Activated T-cell treated with anti-CD3 and anti-CD28 coated beads, Interleukin-2, amount 50 U/mL, for 24 hours (primary cell): ENCODE data around the gene IL21R.

Source experiments
- DNase-seq: peaks from one replicate; pipeline ENCODE4 v3.0.0-alpha.2; 2020
- H3K27ac Mint-ChIP-seq: 2 replicates; pipeline ENCODE4 v1.8.0; 2020; ENCODE audit warnings: mild to moderate bottlenecking, mixed read lengths
- H3K27me3 Mint-ChIP-seq: 2 replicates; pipeline ENCODE4 v1.8.0; 2020; ENCODE audit warnings: mixed read lengths
- H3K36me3 Mint-ChIP-seq: 2 replicates; pipeline ENCODE4 v1.8.0; 2020; ENCODE audit warnings: low read depth, mixed read lengths
- H3K4me1 Mint-ChIP-seq: 2 replicates; pipeline ENCODE4 v1.8.0; 2020; ENCODE audit warnings: low read depth, mixed read lengths
- H3K4me3 Mint-ChIP-seq: 2 replicates; pipeline ENCODE4 v1.8.0; 2020; ENCODE audit warnings: mild to moderate bottlenecking, moderate library complexity, mixed read lengths
- H3K9me3 Mint-ChIP-seq: 2 replicates; pipeline ENCODE4 v1.8.0; 2020; ENCODE audit warnings: mixed read lengths

IL21R gene

GRCh38 chr16:27462200-27462845 lies 60.3 kb downstream of the IL21R start:
- Mint-ChIP-seq H3K27ac (no peak overlapping the region), H3K4me3 (no peak overlapping the region), H3K9me3 (no peaks in the 10 kb centered on the region)

GRCh38 chr16:27462846-27463682 lies 61.1 kb downstream of the IL21R start:
- Mint-ChIP-seq H3K4me3 (peak overlapping the region; percentile 63), H3K4me1 (peaks cover 41% of the 10 kb centered on the region), H3K36me3 (peaks cover 84% of the 10 kb centered on the region), H3K9me3 (no peaks in the 10 kb centered on the region), H3K27me3 (no peaks in the 10 kb centered on the region), H3K27ac (peak overlapping the region; percentile 88)
- no peak for DNase-seq

More at GRCh38 chr16:27462200-27462845, 60.3 kb downstream of the IL21R start:
- DNase-seq = no peak
- Mint-ChIP-seq H3K36me3 (peaks cover 76% of the 10 kb centered on the region), H3K27me3 (no peaks in the 10 kb centered on the region), H3K4me1 (peaks cover 45% of the 10 kb centered on the region)

GRCh38 chr16:27463741-27464591 lies 62.0 kb downstream of the IL21R start:
- H3K27me3 Mint-ChIP-seq = no peaks in the 10 kb centered on the region
- H3K36me3 Mint-ChIP-seq = peaks cover 92% of the 10 kb centered on the region
- peak overlapping the region; percentile 88 for H3K27ac Mint-ChIP-seq
- H3K4me3 Mint-ChIP-seq = peak overlapping the region; percentile 63
- H3K4me1 Mint-ChIP-seq = peaks cover 41% of the 10 kb centered on the region
- DNase-seq = peak; percentile 61
- H3K9me3 Mint-ChIP-seq = no peaks in the 10 kb centered on the region

GRCh38 chr16:27464626-27465482 lies 62.9 kb downstream of the IL21R start:
- H3K27ac Mint-ChIP-seq = peak overlapping the region; percentile 88
- no peak for DNase-seq
- H3K9me3 Mint-ChIP-seq = no peaks in the 10 kb centered on the region
- H3K36me3 Mint-ChIP-seq = peaks cover 95% of the 10 kb centered on the region
- no peak overlapping the region for H3K4me3 Mint-ChIP-seq
- H3K27me3 Mint-ChIP-seq = no peaks in the 10 kb centered on the region
- H3K4me1 Mint-ChIP-seq = peaks cover 38% of the 10 kb centered on the region

GRCh38 chr16:27465483-27465879 lies 63.5 kb downstream of the IL21R start:
- DNase-seq = no peak
- peaks cover 96% of the 10 kb centered on the region for H3K36me3 Mint-ChIP-seq
- H3K27ac Mint-ChIP-seq = peak overlapping the region; percentile 34
- H3K4me3 Mint-ChIP-seq = no peak overlapping the region
- H3K27me3 Mint-ChIP-seq = no peaks in the 10 kb centered on the region
- H3K4me1 Mint-ChIP-seq = peaks cover 35% of the 10 kb centered on the region
- no peaks in the 10 kb centered on the region for H3K9me3 Mint-ChIP-seq

- H3K27me3 Mint-ChIP-seq = no peaks in the 10 kb centered on the region
- no peak for DNase-seq
- H3K4me1 Mint-ChIP-seq = peaks cover 8% of the 10 kb centered on the region
- no peaks in the 10 kb centered on the region for H3K9me3 Mint-ChIP-seq
- H3K27ac Mint-ChIP-seq = no peak overlapping the region
- no peak overlapping the region for H3K4me3 Mint-ChIP-seq
- peaks cover 96% of the 10 kb centered on the region for H3K36me3 Mint-ChIP-seq
Measured at GRCh38 chr16:27468941-27469531, 67.1 kb downstream of the IL21R start.

- Mint-ChIP-seq H3K27ac (no peak overlapping the region), H3K4me1 (no peaks in the 10 kb centered on the region), H3K36me3 (peaks cover 97% of the 10 kb centered on the region), H3K9me3 (no peaks in the 10 kb centered on the region), H3K27me3 (no peaks in the 10 kb centered on the region), H3K4me3 (no peak overlapping the region)
- no peak for DNase-seq
Measured at GRCh38 chr16:27470567-27471431, 68.8 kb downstream of the IL21R start.

GRCh38 chr16:27471661-27472060 lies 69.7 kb downstream of the IL21R start:
- no peaks in the 10 kb centered on the region for H3K9me3 Mint-ChIP-seq
- H3K4me1 Mint-ChIP-seq = no peaks in the 10 kb centered on the region
- no peak overlapping the region for H3K27ac Mint-ChIP-seq
- no peak overlapping the region for H3K4me3 Mint-ChIP-seq
- no peaks in the 10 kb centered on the region for H3K27me3 Mint-ChIP-seq
- H3K36me3 Mint-ChIP-seq = peaks cover 97% of the 10 kb centered on the region
- no peak for DNase-seq

GRCh38 chr16:27472091-27473020 lies 70.4 kb downstream of the IL21R start:
- H3K36me3 Mint-ChIP-seq = peaks cover 97% of the 10 kb centered on the region
- DNase-seq = no peak

GRCh38 chr16:27473101-27473900 lies 71.3 kb downstream of the IL21R start:
- peaks cover 97% of the 10 kb centered on the region for H3K36me3 Mint-ChIP-seq
- no peaks in the 10 kb centered on the region for H3K27me3 Mint-ChIP-seq
- H3K9me3 Mint-ChIP-seq = no peaks in the 10 kb centered on the region
- no peaks in the 10 kb centered on the region for H3K4me1 Mint-ChIP-seq
- DNase-seq = no peak
- no peak overlapping the region for H3K4me3 Mint-ChIP-seq
- H3K27ac Mint-ChIP-seq = no peak overlapping the region

More at GRCh38 chr16:27472091-27473020, 70.4 kb downstream of the IL21R start:
- no peaks in the 10 kb centered on the region for H3K27me3 Mint-ChIP-seq
- H3K27ac Mint-ChIP-seq = peak overlapping the region; percentile 1
- no peaks in the 10 kb centered on the region for H3K9me3 Mint-ChIP-seq
- no peak overlapping the region for H3K4me3 Mint-ChIP-seq
- no peaks in the 10 kb centered on the region for H3K4me1 Mint-ChIP-seq

- peaks cover 97% of the 10 kb centered on the region for H3K36me3 Mint-ChIP-seq
- DNase-seq = no peak
- H3K27ac Mint-ChIP-seq = no peak overlapping the region
- no peaks in the 10 kb centered on the region for H3K27me3 Mint-ChIP-seq
- no peak overlapping the region for H3K4me3 Mint-ChIP-seq
- H3K4me1 Mint-ChIP-seq = no peaks in the 10 kb centered on the region
- no peaks in the 10 kb centered on the region for H3K9me3 Mint-ChIP-seq
Measured at GRCh38 chr16:27474041-27474440, 72.1 kb downstream of the IL21R start.
